Stimulated activated effector memory CD8-positive, alpha-beta T cell treated with anti-CD3 and anti-CD28 coated beads, Interleukin-12 subunit alpha, Interleukin-12 subunit beta, amount 100 ng/mL, for 72 hours (primary cell): ENCODE measurements around the gene CLPTM1L.
"Not testable (repeated sequence)": the region's sequence is repeated elsewhere in the genome, so short reads cannot be mapped to it uniquely, and the experiment has no call there.

Experiments used
- ATAC-seq: fragments of 150-1000 bp; cut with Tn5 transposase; 2 replicates; pipeline ENCODE4 v1.10.0; 2021
- DNase-seq, 2 donors: peaks; one replicate each; pipeline ENCODE4 v3.0.0; 2021 to 2022; ENCODE audit warnings: low spot score in 2 of 2
- H3K27ac Mint-ChIP-seq: one replicate; pipeline ENCODE4 v1.8.0; 2022; ENCODE audit warnings: mild to moderate bottlenecking, mixed read lengths
- H3K36me3 Mint-ChIP-seq: one replicate; pipeline ENCODE4 v1.8.0; 2022; ENCODE audit warnings: mild to moderate bottlenecking, mixed read lengths
- H3K4me1 Mint-ChIP-seq: one replicate; pipeline ENCODE4 v1.8.0; 2022; ENCODE audit warnings: mixed read lengths
- H3K4me3 Mint-ChIP-seq: one replicate; pipeline ENCODE4 v1.8.0; 2022; ENCODE audit warnings: mild to moderate bottlenecking, mixed read lengths
- H3K9me3 Mint-ChIP-seq: one replicate; pipeline ENCODE4 v1.8.0; 2022; ENCODE audit warnings: mixed read lengths

Gene CLPTM1L

DNA sequence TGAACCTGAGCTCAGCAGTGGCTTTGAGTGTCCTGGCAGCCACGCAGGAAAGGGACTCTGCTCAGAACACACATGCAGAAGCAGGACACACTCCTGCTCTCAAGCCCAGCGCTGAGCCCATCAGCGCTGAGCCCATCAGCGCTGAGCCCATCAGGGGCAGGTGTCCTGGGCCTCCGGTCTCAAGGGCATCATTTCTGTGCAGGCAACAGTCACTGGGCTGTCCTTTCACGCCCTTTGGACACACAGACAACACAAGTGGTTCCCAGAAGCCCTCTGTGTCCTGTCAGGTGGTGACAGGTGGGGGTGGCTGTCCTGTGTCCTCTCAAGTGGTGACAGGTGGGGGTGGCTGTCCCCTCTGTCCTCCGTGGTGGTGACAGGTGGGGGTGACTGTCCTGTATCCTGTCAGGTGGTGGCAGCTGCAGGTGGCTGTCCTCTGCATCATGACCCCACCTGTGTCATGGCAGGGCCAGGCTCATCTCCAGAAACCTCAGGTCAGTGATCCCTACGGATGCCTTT, 39.0 kb upstream of the CLPTM1L start:
- H3K9me3 Mint-ChIP-seq, result no peaks in the 10 kb centered on the region
- no peak for ATAC-seq
- peaks cover 29% of the 10 kb centered on the region for H3K4me1 Mint-ChIP-seq
- H3K36me3 Mint-ChIP-seq, result peaks cover 6% of the 10 kb centered on the region
- H3K4me3 Mint-ChIP-seq, result no peak overlapping the region
- no peak for DNase-seq
- H3K27ac Mint-ChIP-seq, result no peak overlapping the region

DNA sequence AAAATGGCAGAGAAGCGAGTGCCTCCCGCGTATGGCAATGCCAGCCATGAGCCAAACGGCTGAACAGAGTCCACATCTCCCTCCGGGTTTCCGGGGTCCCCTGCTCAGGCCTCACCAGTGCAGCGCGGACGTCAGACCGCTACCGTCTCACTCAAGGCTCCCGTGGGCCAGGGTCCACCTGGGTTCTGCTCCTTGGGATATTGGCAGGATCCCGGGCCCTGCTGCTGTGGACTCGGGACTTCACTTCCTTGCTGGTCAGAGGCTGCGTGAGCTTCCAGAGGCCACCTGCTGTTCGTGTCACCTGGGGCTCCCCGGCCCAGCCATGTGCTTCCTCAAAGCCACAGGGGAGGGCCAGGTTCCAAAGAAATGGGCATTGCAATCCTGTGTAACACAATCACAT, 38.4 kb upstream of the CLPTM1L start:
- Mint-ChIP-seq H3K36me3 (peaks cover 6% of the 10 kb centered on the region), H3K9me3 (no peaks in the 10 kb centered on the region), H3K27ac (no peak overlapping the region), H3K4me1 (peaks cover 29% of the 10 kb centered on the region), H3K4me3 (no peak overlapping the region)
- no peak for ATAC-seq
- no peak for DNase-seq

DNA sequence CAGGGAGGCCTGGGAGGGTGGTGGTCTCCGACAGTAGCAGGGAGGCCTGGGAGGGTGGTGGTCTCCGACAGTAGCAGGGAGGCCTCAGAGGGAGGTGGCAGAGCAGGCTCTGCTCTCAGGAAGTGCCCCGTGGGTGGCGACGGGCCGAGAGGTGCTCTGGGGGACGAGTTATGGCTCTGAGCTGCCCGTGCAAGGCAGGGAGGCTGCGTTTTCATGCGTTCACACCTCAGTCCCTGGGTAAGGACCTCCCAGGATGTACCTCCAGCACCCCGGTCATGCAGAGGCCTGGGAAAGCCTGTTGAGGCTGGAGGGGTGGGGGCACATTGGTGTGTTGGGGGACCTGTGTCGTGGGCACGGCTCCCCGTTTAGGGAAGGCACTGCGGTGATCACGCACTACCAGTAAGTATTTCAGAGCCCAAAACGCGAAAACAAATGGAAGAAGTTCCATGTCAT, 37.4 kb upstream of the CLPTM1L start:
- no peaks in the 10 kb centered on the region for H3K9me3 Mint-ChIP-seq
- H3K4me1 Mint-ChIP-seq, result peaks cover 29% of the 10 kb centered on the region
- peaks cover 6% of the 10 kb centered on the region for H3K36me3 Mint-ChIP-seq
- ATAC-seq, result no peak
- H3K27ac Mint-ChIP-seq, result no peak overlapping the region
- no peak for DNase-seq
- no peak overlapping the region for H3K4me3 Mint-ChIP-seq

DNA sequence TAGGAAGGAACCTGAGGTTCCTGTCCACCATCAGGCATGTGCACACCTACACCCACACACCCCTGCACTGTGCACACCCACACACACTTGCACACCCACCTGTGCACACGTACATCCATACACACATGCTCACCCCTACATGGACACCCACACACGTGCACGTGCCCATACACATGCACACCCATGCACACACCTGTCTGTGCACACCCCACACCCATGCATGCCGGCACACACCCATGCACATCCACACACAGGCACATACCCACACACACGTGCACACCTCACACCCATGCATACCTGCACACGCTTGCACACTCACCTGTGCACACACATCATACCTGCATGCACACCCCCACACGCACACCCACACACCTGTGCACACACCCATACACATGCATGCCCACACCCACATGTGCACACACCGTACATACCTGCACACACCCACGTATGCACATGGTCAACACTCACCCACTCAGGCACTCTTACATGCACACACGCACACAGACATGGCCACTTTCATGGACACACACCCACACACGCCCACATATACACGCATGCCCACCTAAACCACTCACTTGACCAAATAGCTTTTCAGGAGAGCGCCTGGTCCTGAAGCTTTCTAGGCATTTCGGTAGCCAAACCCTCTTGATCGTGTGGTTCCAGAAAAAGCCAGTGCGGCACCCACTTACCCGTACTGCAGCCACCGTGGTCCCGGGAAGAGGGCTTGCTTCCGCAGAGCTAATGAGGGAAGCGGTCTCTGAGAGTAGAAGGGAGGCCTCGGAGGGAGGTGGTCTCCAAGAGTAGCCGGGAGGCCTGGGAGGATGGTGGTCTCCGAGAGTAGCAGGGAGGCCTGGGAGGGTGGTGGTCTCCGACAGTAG, 36.7 kb upstream of the CLPTM1L start:
- ATAC-seq (no peak), DNase-seq (no peak)
- Mint-ChIP-seq H3K4me3 (peak overlapping the region; percentile 13), H3K27ac (no peak overlapping the region), H3K4me1 (peaks cover 22% of the 10 kb centered on the region), H3K36me3 (no peaks in the 10 kb centered on the region), H3K9me3 (no peaks in the 10 kb centered on the region)

DNA sequence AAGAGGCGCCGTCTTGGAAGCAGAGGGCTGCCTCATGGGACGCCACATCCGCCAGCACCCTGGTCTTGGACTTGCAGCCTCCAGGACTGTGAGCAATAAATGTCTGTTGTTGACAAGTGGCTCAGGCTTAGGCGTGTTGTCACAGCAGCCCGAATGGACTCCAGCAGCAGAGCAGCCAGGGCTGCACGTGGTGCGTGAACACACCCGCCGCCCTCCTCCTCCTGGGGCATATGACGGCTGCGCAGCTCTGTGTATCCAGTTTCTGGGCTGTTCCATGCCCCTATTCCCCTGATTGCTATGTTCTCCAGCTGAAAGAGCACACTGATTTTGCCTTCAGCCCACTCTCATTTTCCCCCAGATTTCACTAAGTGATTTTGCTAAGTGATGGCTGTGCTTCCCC, 36.0 kb upstream of the CLPTM1L start:
- Mint-ChIP-seq H3K36me3 (no peaks in the 10 kb centered on the region), H3K9me3 (no peaks in the 10 kb centered on the region), H3K27ac (no peak overlapping the region), H3K4me1 (peaks cover 15% of the 10 kb centered on the region), H3K4me3 (peak overlapping the region; percentile 55)
- ATAC-seq (no peak), DNase-seq (no peak)

DNA sequence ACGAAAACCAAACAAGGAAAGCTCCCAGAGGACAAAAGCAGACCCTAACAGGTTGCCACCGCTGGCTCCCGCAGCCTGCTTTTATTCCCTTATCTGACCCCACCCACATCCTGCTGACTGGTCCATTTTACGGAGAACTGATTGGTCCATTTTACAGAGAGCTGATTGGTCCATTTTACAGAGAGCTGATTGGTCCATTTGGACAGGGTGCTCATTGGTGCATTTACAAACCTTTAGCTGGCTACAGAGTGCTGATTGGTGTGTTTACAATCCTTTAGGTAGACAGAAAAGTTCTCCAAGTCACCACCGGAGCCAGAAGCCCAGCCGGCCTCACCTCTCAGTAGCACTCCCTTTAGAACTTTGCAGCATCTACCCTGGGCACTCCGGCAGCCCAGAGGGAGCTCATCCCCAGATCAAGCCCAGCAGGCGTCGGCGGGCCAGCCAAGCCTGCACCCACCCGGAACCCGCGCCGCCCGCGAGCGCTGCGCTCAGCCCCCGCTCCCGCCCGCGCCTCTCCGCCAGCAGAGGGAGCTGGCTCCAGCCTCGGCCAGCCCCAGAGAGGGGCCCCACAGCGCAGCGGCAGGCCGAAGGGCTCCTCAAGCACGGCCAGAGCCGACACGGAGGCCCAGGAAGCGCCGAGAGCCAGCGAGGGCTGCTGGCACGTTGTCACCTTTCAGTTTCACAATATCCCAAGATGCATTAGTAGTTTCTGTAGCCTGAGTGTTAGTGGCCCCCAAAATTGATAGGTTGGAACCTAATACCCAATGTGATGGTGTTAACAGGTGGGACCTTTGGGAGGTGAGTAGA, 35.3 kb upstream of the CLPTM1L start:
- Mint-ChIP-seq H3K36me3 (no peaks in the 10 kb centered on the region), H3K4me1 (peaks cover 10% of the 10 kb centered on the region), H3K27ac (no peak overlapping the region), H3K9me3 (no peaks in the 10 kb centered on the region), H3K4me3 (peak overlapping the region; percentile 55)
- DNase-seq, result peak; percentile 69 to 80
- peak; percentile 91 for ATAC-seq

DNA sequence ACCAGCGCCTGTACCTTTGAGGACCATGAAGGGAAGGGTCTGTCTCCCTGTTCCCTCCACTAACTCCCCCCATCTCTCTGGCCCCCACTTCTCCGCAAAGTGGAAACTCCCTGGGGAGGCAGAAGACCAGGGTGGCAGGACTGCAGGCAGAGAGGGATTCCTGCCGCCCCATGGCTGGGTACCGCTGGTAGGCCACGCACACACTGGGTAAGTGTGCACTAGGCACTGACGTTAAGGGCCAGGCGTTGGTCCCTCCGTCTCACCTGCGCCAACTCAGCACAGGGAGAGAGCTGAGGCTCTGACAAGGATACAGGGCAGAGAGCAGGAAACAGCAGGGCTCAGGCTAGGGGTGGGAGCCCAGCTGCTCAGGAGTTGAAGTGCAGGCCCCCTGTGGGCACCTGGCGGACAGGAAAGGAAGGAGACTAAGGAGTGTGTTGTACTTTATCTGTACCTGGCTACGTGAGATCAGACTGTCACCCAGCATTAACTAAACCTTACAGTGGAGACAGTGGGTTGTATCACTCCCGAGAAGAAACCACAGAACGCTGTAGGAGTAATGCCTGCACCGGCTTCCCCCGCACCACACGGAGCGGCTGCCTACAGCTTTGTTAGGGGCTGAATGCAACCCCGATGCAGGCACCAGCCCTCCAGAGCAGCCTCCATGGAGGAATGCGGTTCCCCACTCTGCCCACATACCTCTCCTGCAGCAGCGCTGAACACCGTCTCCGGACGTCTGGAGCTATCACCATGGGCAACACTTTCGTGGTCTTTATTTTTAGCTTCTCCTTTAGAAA, 34.2 kb upstream of the CLPTM1L start:
- DNase-seq (no peak), ATAC-seq (no peak)
- no peaks in the 10 kb centered on the region for H3K36me3 Mint-ChIP-seq
- H3K27ac Mint-ChIP-seq, result no peak overlapping the region
- peaks cover 19% of the 10 kb centered on the region for H3K4me1 Mint-ChIP-seq
- H3K9me3 Mint-ChIP-seq, result no peaks in the 10 kb centered on the region
- no peak overlapping the region for H3K4me3 Mint-ChIP-seq

DNA sequence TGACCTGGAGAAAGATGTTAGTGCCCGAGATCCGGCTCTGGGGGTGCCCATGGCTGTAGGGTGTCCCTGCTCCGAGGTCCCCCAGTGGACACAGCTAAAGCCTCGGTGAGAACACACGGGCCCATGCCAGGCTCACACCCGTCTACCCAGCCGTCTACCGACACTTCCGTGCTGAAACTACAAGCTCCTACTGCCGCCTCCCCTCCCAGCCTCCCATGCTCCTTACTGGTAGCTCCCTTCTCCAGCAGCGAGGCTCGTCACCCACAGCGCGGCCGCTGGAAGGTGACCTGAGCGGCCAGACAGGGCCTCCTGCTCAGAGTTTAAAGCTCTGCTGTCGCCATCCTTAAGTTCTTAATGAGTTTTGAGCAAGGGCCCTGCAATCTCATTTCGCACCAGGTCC, 33.2 kb upstream of the CLPTM1L start:
- H3K36me3 Mint-ChIP-seq, result no peaks in the 10 kb centered on the region
- DNase-seq (no peak), ATAC-seq (no peak)
- H3K9me3 Mint-ChIP-seq, result no peaks in the 10 kb centered on the region
- H3K27ac Mint-ChIP-seq, result no peak overlapping the region
- H3K4me3 Mint-ChIP-seq, result no peak overlapping the region
- H3K4me1 Mint-ChIP-seq, result peaks cover 20% of the 10 kb centered on the region

DNA sequence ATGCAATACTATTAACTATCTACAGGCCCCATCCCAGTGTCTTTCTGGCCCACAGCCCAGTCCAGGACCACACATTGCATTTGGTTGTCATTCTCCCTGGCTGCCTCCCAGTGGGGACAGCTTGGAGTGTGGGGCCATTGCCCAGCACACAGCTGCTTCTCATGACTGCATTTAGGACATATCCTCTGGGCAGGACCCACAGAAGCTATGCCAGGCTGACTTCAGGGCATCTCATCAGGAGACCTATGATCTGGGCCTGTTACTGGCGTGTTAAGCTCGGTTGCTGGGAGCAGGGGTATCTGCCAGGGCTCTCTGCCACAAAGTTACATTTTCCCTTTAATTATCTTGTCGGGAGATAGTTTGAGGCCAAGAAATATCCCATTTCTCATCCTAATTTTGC, 32.1 kb upstream of the CLPTM1L start:
- Mint-ChIP-seq H3K9me3 (no peaks in the 10 kb centered on the region), H3K27ac (no peak overlapping the region), H3K4me3 (no peak overlapping the region), H3K36me3 (no peaks in the 10 kb centered on the region), H3K4me1 (peaks cover 20% of the 10 kb centered on the region)
- ATAC-seq (no peak), DNase-seq (no peak)

DNA sequence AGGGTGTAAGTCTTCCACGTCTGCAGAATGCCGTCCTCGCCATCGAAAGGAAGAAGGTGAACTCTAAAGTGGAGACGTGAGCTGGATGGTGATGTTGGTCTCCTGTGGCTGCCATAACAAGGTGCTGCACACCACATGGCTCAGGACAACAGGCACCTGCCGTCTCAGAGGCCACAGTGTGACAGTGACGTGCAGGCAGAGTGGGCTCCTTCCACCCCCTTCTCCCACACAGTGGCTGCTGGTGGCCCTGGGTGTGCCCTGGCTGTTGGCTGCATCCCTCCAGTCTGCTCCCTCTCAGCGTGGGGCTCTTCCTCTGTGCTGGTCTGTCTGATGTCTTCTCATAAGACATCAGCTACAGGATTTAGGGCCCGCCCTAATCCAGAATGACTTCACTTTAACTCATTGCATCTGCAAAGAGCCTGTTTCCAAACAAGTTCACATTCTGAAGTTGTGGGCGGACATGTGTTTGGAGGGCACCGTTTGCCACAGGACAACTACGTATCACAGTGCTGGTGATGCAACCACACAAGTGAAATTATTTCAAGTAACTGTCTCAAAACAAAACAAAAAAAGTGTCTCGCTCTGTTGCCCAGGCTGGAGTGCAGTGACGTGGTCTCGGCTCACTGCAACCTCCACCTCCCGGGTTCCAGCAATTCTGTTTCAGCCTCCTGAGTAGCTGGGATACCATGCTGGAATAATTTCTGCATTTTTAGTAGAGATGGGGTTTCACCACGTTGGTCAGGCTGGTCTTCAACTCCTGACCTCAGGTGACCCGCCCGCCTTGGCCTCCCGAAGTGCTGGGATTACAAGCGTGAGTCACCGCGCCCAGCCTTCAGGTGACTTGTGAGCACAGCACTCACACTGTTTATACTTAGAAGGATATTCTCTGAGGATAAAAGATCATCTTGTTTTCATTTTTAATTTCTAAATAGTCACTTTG, 31.2 kb upstream of the CLPTM1L start:
- H3K4me3 Mint-ChIP-seq, result no peak overlapping the region
- H3K36me3 Mint-ChIP-seq, result no peaks in the 10 kb centered on the region
- ATAC-seq (no peak), DNase-seq (no peak)
- no peaks in the 10 kb centered on the region for H3K9me3 Mint-ChIP-seq
- no peak overlapping the region for H3K27ac Mint-ChIP-seq
- H3K4me1 Mint-ChIP-seq, result peaks cover 13% of the 10 kb centered on the region

DNA sequence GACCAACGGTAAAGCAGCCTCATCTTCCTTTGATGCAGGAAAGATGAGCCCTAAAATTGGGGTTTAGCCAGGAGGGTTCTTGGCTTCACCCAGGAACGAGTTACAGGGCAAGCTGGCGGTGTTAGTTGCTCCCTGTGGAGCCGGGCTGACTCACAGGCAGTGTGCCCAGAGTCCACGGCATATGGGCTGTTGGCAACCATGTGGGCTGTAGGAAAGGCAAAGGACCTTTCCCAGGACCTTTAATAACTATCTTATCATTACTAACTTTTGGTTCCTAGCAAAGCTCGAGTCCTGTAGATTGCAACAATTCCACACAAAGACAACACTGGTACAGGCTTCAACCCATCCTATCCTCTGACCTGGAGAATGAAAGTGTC, 29.8 kb upstream of the CLPTM1L start:
- ATAC-seq, result no peak
- H3K9me3 Mint-ChIP-seq, result no peaks in the 10 kb centered on the region
- H3K4me3 Mint-ChIP-seq, result no peak overlapping the region
- no peak overlapping the region for H3K27ac Mint-ChIP-seq
- H3K4me1 Mint-ChIP-seq, result peaks cover 11% of the 10 kb centered on the region
- no peak for DNase-seq
- H3K36me3 Mint-ChIP-seq, result no peaks in the 10 kb centered on the region

DNA sequence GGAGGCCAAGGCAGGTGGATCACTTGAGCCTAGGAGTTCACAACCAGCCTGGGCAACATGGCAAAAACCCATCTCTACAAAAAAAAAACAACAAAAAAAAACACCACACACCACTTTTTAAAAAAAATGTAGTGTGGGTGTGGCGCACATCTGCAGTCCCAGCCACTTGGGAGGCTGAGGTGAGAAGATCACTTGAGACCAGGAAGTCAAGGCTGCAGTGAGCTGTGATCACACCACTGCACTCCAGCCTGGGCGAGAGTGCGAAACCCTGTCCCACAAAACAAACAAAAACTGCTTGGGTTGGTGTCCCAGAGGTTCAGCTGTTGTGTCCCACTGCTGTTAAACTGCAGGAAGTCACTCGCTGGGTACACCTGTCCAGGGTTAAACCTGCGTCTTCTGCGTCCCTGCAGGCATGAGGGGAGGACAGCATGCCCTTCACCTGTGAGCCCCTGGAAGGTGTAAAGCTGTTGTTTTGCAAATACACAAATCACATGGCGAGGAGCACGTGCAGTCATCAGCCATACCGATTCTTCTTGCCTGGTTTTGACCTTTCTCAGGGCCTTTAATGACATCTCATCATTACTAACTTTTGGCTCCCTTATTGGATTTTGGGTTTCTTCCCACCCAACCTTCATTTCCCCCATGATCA, 29.3 kb upstream of the CLPTM1L start:
- ATAC-seq (peak; percentile 19), DNase-seq (no peak)
- Mint-ChIP-seq H3K36me3 (no peaks in the 10 kb centered on the region), H3K9me3 (no peaks in the 10 kb centered on the region), H3K4me1 (peaks cover 11% of the 10 kb centered on the region), H3K4me3 (no peak overlapping the region), H3K27ac (no peak overlapping the region)

DNA sequence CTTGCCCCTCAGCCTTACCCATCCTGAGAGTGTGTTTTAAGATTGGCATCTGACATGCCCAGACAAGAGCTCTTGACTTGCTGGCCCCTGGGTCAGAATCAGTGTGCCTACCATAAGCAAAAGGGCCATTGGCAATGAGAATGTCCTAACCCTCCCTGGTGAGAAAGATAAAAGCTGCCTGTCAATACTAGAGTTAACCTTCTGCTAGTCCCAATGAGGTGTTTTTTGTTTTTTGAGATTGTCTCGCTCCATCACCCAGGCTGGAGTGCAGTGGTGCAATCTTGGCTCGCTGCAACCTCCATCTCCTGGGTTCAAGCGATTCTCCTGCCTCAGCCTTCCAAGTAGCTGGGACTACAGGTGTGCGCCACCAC, 27.1 kb upstream of the CLPTM1L start:
- not testable (repeated sequence) for H3K9me3 Mint-ChIP-seq, ATAC-seq, H3K36me3 Mint-ChIP-seq

More for the DNA sequence above, 27.1 kb upstream of the CLPTM1L start:
- peaks cover 11% of the 10 kb centered on the region for H3K4me1 Mint-ChIP-seq
- not testable (repeated sequence) for DNase-seq, H3K27ac Mint-ChIP-seq, H3K4me3 Mint-ChIP-seq
